ENCODE measurements around the gene FOXO6. TPM values are rescaled to one million over a fixed set of nuclear protein-coding genes. Genes with fewer than 3 reads are reported as not detected.

Gene FOXO6
- total and polyA plus RNA-seq, 2 of the 13 experiments (the other 11 are each of a cell fraction or from before 2014, with no cell fraction given): 0.13 TPM; not detected in 1

GRCh38 chr1:41385398-41386195 lies 24.4 kb downstream of the FOXO6 start:
- TF ChIP-seq RAD21 (CRISPR knock-in tag; IDR thresholded peaks at IDR 0.05): no peak
- TF ChIP-seq TGIF2 (CRISPR knock-in tag; IDR thresholded peaks at IDR 0.05): no peak
- TF ChIP-seq RBAK (CRISPR knock-in tag; IDR thresholded peaks at IDR 0.05): no peak
- no peak for TF ChIP-seq PAWR (CRISPR knock-in tag; IDR thresholded peaks at IDR 0.05; ENCODE audit: borderline replicate concordance)
- TF ChIP-seq MAZ (IDR thresholded peaks at IDR 0.05; ENCODE audit: borderline replicate concordance, low read depth, low read length): no peak
- TF ChIP-seq MAZ (CRISPR knock-in tag; IDR thresholded peaks at IDR 0.05; ENCODE audit: low read depth): no peak
- no peak for TF ChIP-seq MED13 (CRISPR knock-in tag; IDR thresholded peaks at IDR 0.05)
- no peak for TF ChIP-seq ZFY (CRISPR knock-in tag; IDR thresholded peaks at IDR 0.05)
- TF ChIP-seq MED1 (CRISPR knock-in tag; IDR thresholded peaks at IDR 0.05): no peak
- no peak for TF ChIP-seq ZC3H4 (CRISPR knock-in tag; IDR thresholded peaks at IDR 0.05; ENCODE audit: borderline replicate concordance)
- TF ChIP-seq RARG (CRISPR knock-in tag; IDR thresholded peaks at IDR 0.05; ENCODE audit: low read depth): no peak
- no peak for TF ChIP-seq PRDM15 (CRISPR knock-in tag; IDR thresholded peaks at IDR 0.05)
- TF ChIP-seq ZBTB26 (CRISPR knock-in tag; IDR thresholded peaks at IDR 0.05; ENCODE audit: borderline replicate concordance): no peak
- TF ChIP-seq ZNF431 (CRISPR knock-in tag; IDR thresholded peaks at IDR 0.05; ENCODE audit: borderline replicate concordance, low read depth): no peak
- no peak for TF ChIP-seq HDAC6 (IDR thresholded peaks at IDR 0.05; ENCODE audit: low read depth, low read length)
- TF ChIP-seq KLF6 (CRISPR knock-in tag; IDR thresholded peaks at IDR 0.05): no peak
- TF ChIP-seq ETS1 (CRISPR knock-in tag; IDR thresholded peaks at IDR 0.05): no peak

More at GRCh38 chr1:41385398-41386195, 24.4 kb downstream of the FOXO6 start:
- Histone ChIP-seq H2AFZ (ENCODE audit: low read length) (no peak overlapping the region), H3K36me3 (replicated peaks in 1 of 2; ENCODE audit: control insufficient read depth in 1 of 2, insufficient read depth in 2 of 2, low read length in 2 of 2) (no peaks in the 10 kb centered on the region), H3K4me1 (ENCODE audit: insufficient read depth, low read length) (no peaks in the 10 kb centered on the region), H3K9ac (ENCODE audit: insufficient read depth, low read depth, low read length) (no peak overlapping the region), H3K4me3 (replicated peaks in 1 of 3; ENCODE audit: insufficient read depth in 1 of 3, low read depth in 2 of 3, low read length in 3 of 3) (no peak overlapping the region), H3K9me3 (ENCODE audit: low read length) (no peaks in the 10 kb centered on the region), H3K27ac (ENCODE audit: extremely low read length, insufficient read depth, low read length) (no peak overlapping the region), H4K20me1 (ENCODE audit: insufficient read depth, low read length) (no peaks in the 10 kb centered on the region), H3K27me3 (ENCODE audit: control insufficient read depth in 1 of 2, insufficient read depth in 2 of 2, low read length in 2 of 2) (peaks cover 4 to 42% of the 10 kb centered on the region in 2 experiments; a peak in 3 of 5 replicates), H3K79me2 (ENCODE audit: insufficient read depth, low read length) (no peaks in the 10 kb centered on the region), H3K4me2 (ENCODE audit: low read depth, low read length) (no peak overlapping the region)
- no TSS peak for BruUV-seq (replicated peaks)
- ATAC-seq (no peak), FAIRE-seq (no peak), DNase-seq (ENCODE audit: low spot score) (no peak)
- intact Hi-C loops (cut with micrococcal nuclease; ENCODE audit: unreplicated experiment): no loop called here
- in situ Hi-C loops (cut with HindIII; ENCODE audit: extremely low pct_ligation_motif_present, low pct_unique_long_range_greater_than_20kb): no loop called here
- WGBS (ENCODE audit: low lambda C conversion rate): 28% methylated on average over 5 of the region's 12 CpGs
- CTCF ChIA-PET (ENCODE audit: low intra/inter-chr PET ratio, low total read pairs): no interaction called here
- POLR2A ChIA-PET: no interaction called here

Measured in HepG2 (cell line).